GM21529 (cell line): Measurements from ENCODE around the gene SMIM11.
"Not testable (repeated sequence)": the region's sequence is repeated elsewhere in the genome, so short reads cannot be mapped to it uniquely, and the experiment has no call there.

ENCODE experiments used
- ATAC-seq: cut with Tn5 transposase; IDR thresholded peaks from one replicate; pipeline ENCODE4 v1.9.1; 2021; ENCODE audit not compliant: unreplicated experiment

Gene SMIM11

GRCh38 chr21:34407294-34407693, 32.0 kb downstream of the SMIM11 start:
- ATAC-seq = not testable (repeated sequence)

GRCh38 chr21:34417448-34418077, 42.3 kb downstream of the SMIM11 start:
- not testable (repeated sequence) for ATAC-seq

DNA sequence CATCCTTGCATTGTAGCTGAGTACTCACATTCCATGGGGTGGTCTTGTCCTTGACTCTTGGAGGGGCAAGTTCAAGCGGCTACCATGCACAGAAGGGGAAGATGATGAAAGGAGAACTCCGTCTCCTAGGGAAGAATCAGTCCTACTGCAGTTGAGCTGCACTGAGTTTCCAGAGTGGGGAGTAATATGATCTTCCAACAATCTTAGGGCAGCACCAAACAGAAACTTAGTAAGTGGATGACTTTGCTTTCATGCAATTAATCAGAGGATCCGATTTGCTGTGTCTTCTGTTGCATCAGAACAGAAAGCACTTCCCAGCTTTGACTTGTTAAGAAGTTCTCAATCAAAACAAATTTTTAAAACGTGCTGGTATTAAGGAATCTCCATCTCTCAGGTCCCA, 48.5 kb downstream of the SMIM11 start, which contains the start of gene SMIM34:
TSS of gene SMIM34 (minus strand) at position 147 of the 400 bp plus-strand sequence. CDS start at position 35, 112 bp downstream.
- not testable (repeated sequence) for ATAC-seq

DNA sequence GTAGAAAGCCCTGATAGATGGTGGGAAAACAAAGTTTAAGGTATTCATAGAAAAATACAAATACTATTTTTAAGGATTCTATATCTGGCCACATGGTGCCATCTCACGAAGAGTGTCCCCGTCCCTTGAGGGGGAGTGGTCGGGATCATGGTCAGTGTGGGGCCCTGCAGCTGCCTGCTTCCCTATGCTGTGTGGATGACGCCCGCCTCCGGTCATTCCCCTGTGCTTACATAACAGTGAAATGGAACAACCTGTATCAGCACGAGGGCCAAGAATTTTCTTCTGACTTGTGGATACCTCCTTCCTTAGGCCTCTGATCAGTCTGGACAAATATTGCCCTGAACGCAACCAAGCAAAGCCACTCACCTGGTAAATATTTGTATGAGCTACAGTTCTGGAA, 52.0 kb downstream of the SMIM11 start:
- ATAC-seq = not testable (repeated sequence)

DNA sequence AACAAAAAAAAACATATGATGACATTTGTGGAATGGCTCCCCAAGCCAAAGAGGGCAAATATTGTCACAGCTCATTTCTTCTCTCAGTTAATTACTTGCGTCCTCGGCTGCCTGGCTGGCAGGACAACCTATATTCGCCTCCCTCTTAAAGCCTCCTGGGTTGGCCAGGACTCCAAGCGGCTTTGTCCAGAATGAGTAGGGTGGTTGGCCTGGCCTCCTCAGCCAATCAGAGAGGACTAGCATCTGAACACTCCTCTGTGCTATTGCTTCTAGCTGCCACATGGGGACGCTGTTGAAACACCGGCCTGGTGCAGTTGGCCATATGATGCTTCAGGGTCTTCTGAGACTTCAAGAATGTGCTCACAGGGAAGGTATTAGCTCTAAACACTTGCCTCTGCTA, 53.1 kb downstream of the SMIM11 start:
- ATAC-seq = not testable (repeated sequence)

DNA sequence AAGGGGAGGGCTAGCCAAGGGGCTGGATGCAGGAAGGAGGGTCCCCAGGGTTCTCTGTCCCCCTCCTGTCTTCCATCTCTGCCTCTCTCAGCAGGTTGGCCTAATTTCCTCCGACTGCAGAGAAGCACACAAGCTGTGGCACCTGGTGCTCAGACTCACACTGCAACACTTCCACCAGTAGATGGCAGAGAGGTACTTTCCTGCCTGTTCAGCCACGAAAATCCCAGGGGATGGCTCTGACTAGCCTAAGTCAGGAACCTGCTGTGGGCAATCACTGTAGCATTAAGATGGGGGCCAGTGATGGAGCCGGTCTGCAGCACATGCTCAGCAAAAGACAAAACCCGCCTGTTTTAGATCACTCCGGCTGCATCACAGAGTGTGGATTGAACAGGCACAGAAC, 54.4 kb downstream of the SMIM11 start:
- ATAC-seq = not testable (repeated sequence)
